ENCODE data around the gene DPM3. TPM values are rescaled to one million over a fixed set of nuclear protein-coding genes. Genes with fewer than 3 reads are reported as not detected.
A peak's percentile ranks its signal among the peaks of the same experiment; 100 is the strongest.

Gene DPM3
- total and polyA plus RNA-seq, 2 of the 13 experiments (the other 11 are each of a cell fraction or from before 2014, with no cell fraction given) = 23.2 to 53.4 TPM

DNA sequence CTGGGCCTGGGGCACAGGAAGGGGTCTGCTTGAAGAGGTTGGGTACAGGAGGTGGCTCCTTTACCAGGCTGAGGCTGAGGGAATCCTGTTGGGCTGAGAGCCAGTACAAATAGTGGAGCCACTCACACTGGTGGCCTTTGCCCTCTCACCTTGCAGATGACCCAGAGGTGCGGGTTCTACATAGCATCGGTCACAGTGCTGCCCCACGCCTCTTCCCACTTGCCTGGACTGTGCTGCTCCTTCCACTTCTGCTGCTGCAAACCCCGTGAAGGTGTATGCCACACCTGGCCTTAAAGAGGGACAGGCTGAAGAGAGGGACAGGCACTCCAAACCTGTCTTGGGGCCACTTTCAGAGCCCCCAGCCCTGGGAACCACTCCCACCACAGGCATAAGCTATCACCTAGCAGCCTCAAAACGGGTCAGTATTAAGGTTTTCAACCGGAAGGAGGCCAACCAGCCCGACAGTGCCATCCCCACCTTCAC lies 6.5 kb downstream of the DPM3 start (continued):
- TF ChIP-seq, protein P1, sequence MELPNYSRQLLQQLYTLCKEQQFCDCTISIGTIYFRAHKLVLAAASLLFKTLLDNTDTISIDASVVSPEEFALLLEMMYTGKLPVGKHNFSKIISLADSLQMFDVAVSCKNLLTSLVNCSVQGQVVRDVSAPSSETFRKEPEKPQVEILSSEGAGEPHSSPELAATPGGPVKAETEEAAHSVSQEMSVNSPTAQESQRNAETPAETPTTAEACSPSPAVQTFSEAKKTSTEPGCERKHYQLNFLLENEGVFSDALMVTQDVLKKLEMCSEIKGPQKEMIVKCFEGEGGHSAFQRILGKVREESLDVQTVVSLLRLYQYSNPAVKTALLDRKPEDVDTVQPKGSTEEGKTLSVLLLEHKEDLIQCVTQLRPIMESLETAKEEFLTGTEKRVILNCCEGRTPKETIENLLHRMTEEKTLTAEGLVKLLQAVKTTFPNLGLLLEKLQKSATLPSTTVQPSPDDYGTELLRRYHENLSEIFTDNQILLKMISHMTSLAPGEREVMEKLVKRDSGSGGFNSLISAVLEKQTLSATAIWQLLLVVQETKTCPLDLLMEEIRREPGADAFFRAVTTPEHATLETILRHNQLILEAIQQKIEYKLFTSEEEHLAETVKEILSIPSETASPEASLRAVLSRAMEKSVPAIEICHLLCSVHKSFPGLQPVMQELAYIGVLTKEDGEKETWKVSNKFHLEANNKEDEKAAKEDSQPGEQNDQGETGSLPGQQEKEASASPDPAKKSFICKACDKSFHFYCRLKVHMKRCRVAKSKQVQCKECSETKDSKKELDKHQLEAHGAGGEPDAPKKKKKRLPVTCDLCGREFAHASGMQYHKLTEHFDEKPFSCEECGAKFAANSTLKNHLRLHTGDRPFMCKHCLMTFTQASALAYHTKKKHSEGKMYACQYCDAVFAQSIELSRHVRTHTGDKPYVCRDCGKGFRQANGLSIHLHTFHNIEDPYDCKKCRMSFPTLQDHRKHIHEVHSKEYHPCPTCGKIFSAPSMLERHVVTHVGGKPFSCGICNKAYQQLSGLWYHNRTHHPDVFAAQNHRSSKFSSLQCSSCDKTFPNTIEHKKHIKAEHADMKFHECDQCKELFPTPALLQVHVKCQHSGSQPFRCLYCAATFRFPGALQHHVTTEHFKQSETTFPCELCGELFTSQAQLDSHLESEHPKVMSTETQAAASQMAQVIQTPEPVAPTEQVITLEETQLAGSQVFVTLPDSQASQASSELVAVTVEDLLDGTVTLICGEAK (IDR thresholded peaks at IDR 0.05) = no peak
- TF ChIP-seq, protein P1 (CRISPR knock-in tag; IDR thresholded peaks at IDR 0.05) = no peak
- peak; percentile 67 for TF ChIP-seq MED1 (CRISPR knock-in tag; IDR thresholded peaks at IDR 0.05)

DNA sequence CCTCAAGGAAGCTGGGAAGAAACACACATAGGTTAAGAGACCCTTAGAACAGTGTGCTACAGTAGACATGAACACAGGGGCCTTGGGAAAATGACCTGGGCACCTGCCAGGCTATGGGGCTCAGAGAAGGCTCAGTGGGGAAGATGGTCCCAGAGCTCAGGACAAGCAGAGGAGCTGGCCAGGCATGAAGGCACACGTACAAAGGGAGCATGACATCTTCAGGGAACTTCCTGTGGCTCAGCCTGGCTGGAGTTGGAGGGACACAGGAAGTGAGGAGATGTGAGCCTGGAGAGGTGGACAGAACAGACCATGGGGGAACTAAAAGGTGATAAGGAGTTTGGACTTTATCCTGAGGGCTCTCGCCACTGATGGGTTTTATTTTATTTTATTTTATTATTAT lies 8.5 kb downstream of the DPM3 start:
- ChIA-PET POLR2A (interaction anchor here (1.1 to 3.9 kb wide), 5 partner anchors 8 to 62 kb away, joined by 3 to 28 read pairs (median 5); partner anchors contain the start of genes DPM3 and KRTCAP2), CTCF (ENCODE audit: low intra/inter-chr PET ratio, low total read pairs) (no interaction called here)
- Histone ChIP-seq H3K4me1 (ENCODE audit: insufficient read depth, low read length) (peaks cover 56% of the 10 kb centered on the region), H2AFZ (ENCODE audit: low read length) (no peak overlapping the region), H4K20me1 (ENCODE audit: insufficient read depth, low read length) (peaks cover 60% of the 10 kb centered on the region), H3K9ac (ENCODE audit: insufficient read depth, low read depth, low read length) (peak overlapping the region; percentile 99; the same call in 1 of the 2 replicates), H3K4me3 (replicated peaks in 1 of 3; ENCODE audit: insufficient read depth in 1 of 3, low read depth in 2 of 3, low read length in 3 of 3) (peak overlapping the region; percentile 96 to 99 (median 99)), H3K27ac (ENCODE audit: extremely low read length, insufficient read depth, low read length) (peak overlapping the region; percentile 100), H3K4me2 (ENCODE audit: low read depth, low read length) (peak overlapping the region; percentile 94), H3K9me3 (ENCODE audit: low read length) (no peaks in the 10 kb centered on the region), H3K27me3 (ENCODE audit: control insufficient read depth in 1 of 2, insufficient read depth in 2 of 2, low read length in 2 of 2) (no peaks in the 10 kb centered on the region; a peak in 1 of 5 replicates), H3K36me3 (replicated peaks in 1 of 2; ENCODE audit: control insufficient read depth in 1 of 2, insufficient read depth in 2 of 2, low read length in 2 of 2) (peaks cover 17 to 46% of the 10 kb centered on the region in 2 experiments), H3K79me2 (ENCODE audit: insufficient read depth, low read length) (peaks cover 58% of the 10 kb centered on the region)
- in situ Hi-C loops (cut with HindIII; ENCODE audit: extremely low pct_ligation_motif_present, low pct_unique_long_range_greater_than_20kb) = no loop called here
- ATAC-seq = no peak
- no peak for DNase-seq (ENCODE audit: low spot score)
- intact Hi-C loops (cut with micrococcal nuclease; ENCODE audit: unreplicated experiment) = no loop called here
- 46% methylated on average over 2 of the region's 2 CpGs for WGBS (ENCODE audit: low lambda C conversion rate)
- no peak for FAIRE-seq
- no TSS peak for BruUV-seq (replicated peaks)
- TF ChIP-seq ETV6 (CRISPR knock-in tag; conservative IDR thresholded peaks at IDR 0.05) = no peak
- TF ChIP-seq, protein P2, sequence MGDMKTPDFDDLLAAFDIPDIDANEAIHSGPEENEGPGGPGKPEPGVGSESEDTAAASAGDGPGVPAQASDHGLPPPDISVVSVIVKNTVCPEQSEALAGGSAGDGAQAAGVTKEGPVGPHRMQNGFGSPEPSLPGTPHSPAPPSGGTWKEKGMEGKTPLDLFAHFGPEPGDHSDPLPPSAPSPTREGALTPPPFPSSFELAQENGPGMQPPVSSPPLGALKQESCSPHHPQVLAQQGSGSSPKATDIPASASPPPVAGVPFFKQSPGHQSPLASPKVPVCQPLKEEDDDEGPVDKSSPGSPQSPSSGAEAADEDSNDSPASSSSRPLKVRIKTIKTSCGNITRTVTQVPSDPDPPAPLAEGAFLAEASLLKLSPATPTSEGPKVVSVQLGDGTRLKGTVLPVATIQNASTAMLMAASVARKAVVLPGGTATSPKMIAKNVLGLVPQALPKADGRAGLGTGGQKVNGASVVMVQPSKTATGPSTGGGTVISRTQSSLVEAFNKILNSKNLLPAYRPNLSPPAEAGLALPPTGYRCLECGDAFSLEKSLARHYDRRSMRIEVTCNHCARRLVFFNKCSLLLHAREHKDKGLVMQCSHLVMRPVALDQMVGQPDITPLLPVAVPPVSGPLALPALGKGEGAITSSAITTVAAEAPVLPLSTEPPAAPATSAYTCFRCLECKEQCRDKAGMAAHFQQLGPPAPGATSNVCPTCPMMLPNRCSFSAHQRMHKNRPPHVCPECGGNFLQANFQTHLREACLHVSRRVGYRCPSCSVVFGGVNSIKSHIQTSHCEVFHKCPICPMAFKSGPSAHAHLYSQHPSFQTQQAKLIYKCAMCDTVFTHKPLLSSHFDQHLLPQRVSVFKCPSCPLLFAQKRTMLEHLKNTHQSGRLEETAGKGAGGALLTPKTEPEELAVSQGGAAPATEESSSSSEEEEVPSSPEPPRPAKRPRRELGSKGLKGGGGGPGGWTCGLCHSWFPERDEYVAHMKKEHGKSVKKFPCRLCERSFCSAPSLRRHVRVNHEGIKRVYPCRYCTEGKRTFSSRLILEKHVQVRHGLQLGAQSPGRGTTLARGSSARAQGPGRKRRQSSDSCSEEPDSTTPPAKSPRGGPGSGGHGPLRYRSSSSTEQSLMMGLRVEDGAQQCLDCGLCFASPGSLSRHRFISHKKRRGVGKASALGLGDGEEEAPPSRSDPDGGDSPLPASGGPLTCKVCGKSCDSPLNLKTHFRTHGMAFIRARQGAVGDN (CRISPR knock-in tag; IDR thresholded peaks at IDR 0.05) = peak; percentile 43; the same call in 1 of the 2 replicates
- TF ChIP-seq, protein P3, sequence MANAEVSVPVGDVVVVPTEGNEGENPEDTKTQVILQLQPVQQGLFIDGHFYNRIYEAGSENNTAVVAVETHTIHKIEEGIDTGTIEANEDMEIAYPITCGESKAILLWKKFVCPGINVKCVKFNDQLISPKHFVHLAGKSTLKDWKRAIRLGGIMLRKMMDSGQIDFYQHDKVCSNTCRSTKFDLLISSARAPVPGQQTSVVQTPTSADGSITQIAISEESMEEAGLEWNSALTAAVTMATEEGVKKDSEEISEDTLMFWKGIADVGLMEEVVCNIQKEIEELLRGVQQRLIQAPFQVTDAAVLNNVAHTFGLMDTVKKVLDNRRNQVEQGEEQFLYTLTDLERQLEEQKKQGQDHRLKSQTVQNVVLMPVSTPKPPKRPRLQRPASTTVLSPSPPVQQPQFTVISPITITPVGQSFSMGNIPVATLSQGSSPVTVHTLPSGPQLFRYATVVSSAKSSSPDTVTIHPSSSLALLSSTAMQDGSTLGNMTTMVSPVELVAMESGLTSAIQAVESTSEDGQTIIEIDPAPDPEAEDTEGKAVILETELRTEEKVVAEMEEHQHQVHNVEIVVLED (CRISPR knock-in tag; IDR thresholded peaks at IDR 0.05; ENCODE audit: borderline replicate concordance) = no peak
- 0 out of 2 replicates have a peak, but pooled peaks have one; percentile 4 for TF ChIP-seq POLR2G (IDR thresholded peaks at IDR 0.05; ENCODE audit: low read depth, low read length)
